ENCODE results near the gene RILPL2.

Gene RILPL2

GRCh38 chr12:123401753-123402683, 34.5 kb downstream of the RILPL2 start:
- TF ChIP-seq POLR2A (IDR thresholded peaks at IDR 0.05; ENCODE audit: low read length) (no peak), GATA1 (IDR thresholded peaks at IDR 0.05; ENCODE audit: low read depth, low read length) (no peak)
- DNase-seq = no peak

GRCh38 chr12:123399255-123399617, 37.2 kb downstream of the RILPL2 start:
- TF ChIP-seq POLR2A (IDR thresholded peaks at IDR 0.05; ENCODE audit: low read length) (no peak), GATA1 (IDR thresholded peaks at IDR 0.05; ENCODE audit: low read depth, low read length) (no peak)
- DNase-seq = no peak

GRCh38 chr12:123398550-123399254, 37.8 kb downstream of the RILPL2 start:
- DNase-seq = peak; percentile 46 to 66
- no peak for TF ChIP-seq POLR2A (IDR thresholded peaks at IDR 0.05; ENCODE audit: low read length)
- no peak for TF ChIP-seq GATA1 (IDR thresholded peaks at IDR 0.05; ENCODE audit: low read depth, low read length)

- no peak for DNase-seq
Observed at GRCh38 chr12:123398177-123398549, 38.3 kb downstream of the RILPL2 start.

GRCh38 chr12:123397400-123397799, 39.1 kb downstream of the RILPL2 start:
- TF ChIP-seq GATA1 (IDR thresholded peaks at IDR 0.05; ENCODE audit: low read depth, low read length) = no peak
- TF ChIP-seq POLR2A (IDR thresholded peaks at IDR 0.05; ENCODE audit: low read length) = no peak
- no peak for DNase-seq

More at GRCh38 chr12:123398177-123398549, 38.3 kb downstream of the RILPL2 start:
- no peak for TF ChIP-seq GATA1 (IDR thresholded peaks at IDR 0.05; ENCODE audit: low read depth, low read length)
- no peak for TF ChIP-seq POLR2A (IDR thresholded peaks at IDR 0.05; ENCODE audit: low read length)

- DNase-seq = no peak
- TF ChIP-seq GATA1 (IDR thresholded peaks at IDR 0.05; ENCODE audit: low read depth, low read length) (no peak), POLR2A (IDR thresholded peaks at IDR 0.05; ENCODE audit: low read length) (no peak)
Observed at GRCh38 chr12:123396954-123397353, 39.5 kb downstream of the RILPL2 start.

- no peak for DNase-seq
- no peak for TF ChIP-seq GATA1 (IDR thresholded peaks at IDR 0.05; ENCODE audit: low read depth, low read length)
- no peak for TF ChIP-seq POLR2A (IDR thresholded peaks at IDR 0.05; ENCODE audit: low read length)
Observed at GRCh38 chr12:123396543-123396942, 39.9 kb downstream of the RILPL2 start.

GRCh38 chr12:123395236-123395635, 41.2 kb downstream of the RILPL2 start:
- TF ChIP-seq POLR2A (IDR thresholded peaks at IDR 0.05; ENCODE audit: low read length) (no peak), GATA1 (IDR thresholded peaks at IDR 0.05; ENCODE audit: low read depth, low read length) (no peak)
- peak; percentile 23 to 57 for DNase-seq

GRCh38 chr12:123393747-123394146, 42.7 kb downstream of the RILPL2 start:
- TF ChIP-seq GATA1 (IDR thresholded peaks at IDR 0.05; ENCODE audit: low read depth, low read length) (no peak), POLR2A (IDR thresholded peaks at IDR 0.05; ENCODE audit: low read length) (no peak)
- DNase-seq = no peak

GRCh38 chr12:123391546-123392343, 44.7 kb downstream of the RILPL2 start:
- TF ChIP-seq POLR2A (IDR thresholded peaks at IDR 0.05; ENCODE audit: low read length) (no peak), GATA1 (IDR thresholded peaks at IDR 0.05; ENCODE audit: low read depth, low read length) (no peak)
- no peak for DNase-seq

- no peak for DNase-seq
- TF ChIP-seq GATA1 (IDR thresholded peaks at IDR 0.05; ENCODE audit: low read depth, low read length) (no peak), POLR2A (IDR thresholded peaks at IDR 0.05; ENCODE audit: low read length) (no peak)
Observed at GRCh38 chr12:123390498-123391426, 45.7 kb downstream of the RILPL2 start.

GRCh38 chr12:123389560-123390351, 46.7 kb downstream of the RILPL2 start:
- TF ChIP-seq POLR2A (IDR thresholded peaks at IDR 0.05; ENCODE audit: low read length) = no peak
- DNase-seq = peak; percentile 58 to 69

Data from erythroblast (primary cell).